MM.1S (cell line): ENCODE measurements around the gene DUSP8.

ENCODE experiments used
- CTCF ChIP-seq: fragments of 300-600 bp; sonication (generic); IDR thresholded peaks from 2 replicates; pipeline ENCODE4 v1.5.1; 2016; ENCODE audit warnings: antibody characterized with exemption, low read length, mixed read lengths
- EZH2 ChIP-seq: fragments of 300-600 bp; sonication (generic); optimal IDR thresholded peaks from 2 replicates; pipeline ENCODE3; 2017; ENCODE audit warnings: low read depth, mild to moderate bottlenecking, antibody characterized with exemption, low read length, mixed read lengths

DNA sequence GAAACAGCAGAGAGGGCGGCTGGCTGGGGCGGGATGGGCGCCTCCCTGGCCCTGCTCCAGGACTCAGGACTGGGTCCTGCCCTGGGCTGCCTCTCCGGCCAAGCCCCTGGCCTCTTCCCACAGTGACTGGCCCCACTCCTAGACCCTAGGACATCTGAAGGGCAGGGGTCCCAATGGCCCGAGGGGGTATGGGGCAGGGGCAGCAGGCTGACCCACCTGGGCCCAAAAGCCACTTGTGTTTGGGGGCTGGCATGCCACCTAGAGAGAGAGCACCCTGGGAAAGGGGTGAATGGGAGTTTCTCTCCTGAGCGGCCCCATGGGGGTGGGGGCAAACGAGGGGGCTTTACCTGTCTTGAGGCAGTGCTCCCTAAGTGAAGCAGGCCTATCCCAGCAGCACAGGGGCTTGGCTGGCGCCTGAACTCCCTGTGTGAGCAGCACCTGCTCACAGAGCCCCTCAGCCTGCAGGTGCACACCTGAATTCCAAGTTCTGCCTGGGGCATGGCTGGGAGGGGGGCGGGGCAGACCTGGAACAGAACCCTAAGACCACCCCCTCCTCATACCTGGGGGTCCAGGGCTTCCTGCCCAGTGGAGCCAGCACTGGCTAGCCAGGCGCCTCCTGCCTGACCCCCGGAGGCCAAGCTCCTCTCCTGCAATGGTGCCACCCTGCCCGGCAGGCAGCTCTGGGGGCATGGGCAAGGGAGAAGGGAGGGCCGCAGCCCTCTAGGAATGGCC lies 16.9 kb downstream of the DUSP8 start:
- TF ChIP-seq EZH2 (no peak), CTCF (no peak)
